K562 (cell line): Measurements from ENCODE around the gene TNFAIP3. TPM values are rescaled to one million over a fixed set of nuclear protein-coding genes. Genes with fewer than 3 reads are reported as not detected.

ENCODE experiments used
- ARID1B ChIP-seq: fragments of 450-650 bp; IDR thresholded peaks from 2 replicates; pipeline ENCODE4 v1.6.1; 2016; ENCODE audit warnings: antibody characterized with exemption, mild to moderate bottlenecking, inconsistent platforms
- ARID2 ChIP-seq: fragments of 450-650 bp; IDR thresholded peaks from 2 replicates; pipeline ENCODE4 v1.6.1; 2017; ENCODE audit warnings: antibody characterized with exemption, mild to moderate bottlenecking
- BRD4 ChIP-seq: fragments of 200-600 bp; sonication (generic); IDR thresholded peaks from 2 replicates; pipeline ENCODE4 v1.6.1; 2017; ENCODE audit warnings: inconsistent platforms
- DACH1 ChIP-seq: fragments of 450-650 bp; IDR thresholded peaks from 2 replicates; pipeline ENCODE4 v1.6.1; 2018; ENCODE audit not compliant: partially characterized antibody
- FOS ChIP-seq: IDR thresholded peaks from 3 replicates; pipeline ENCODE4 v1.6.1; 2011; ENCODE audit not compliant: insufficient read length; ENCODE audit errors: extremely low read depth
- GABPB2 ChIP-seq: fragments of 250-450 bp; sonication (Bioruptor Pico); conservative IDR thresholded peaks from 2 replicates; pipeline ENCODE4 v1.5.1; 2021; ENCODE audit warnings: mild to moderate bottlenecking
- MAFF ChIP-seq: IDR thresholded peaks from 2 replicates; pipeline ENCODE4 v1.6.1; 2012; ENCODE audit warnings: low read length, improper control_type of control experiment
- MEIS2 ChIP-seq: fragments of 450-650 bp; IDR thresholded peaks from 2 replicates; pipeline ENCODE4 v1.6.1; 2014; ENCODE audit warnings: mild to moderate bottlenecking; ENCODE audit not compliant: partially characterized antibody
- MYBL2 ChIP-seq, 2 experiments: fragments of 450-650 bp in 1 of 2; sonication (generic) in 1 of 2; formaldehyde crosslinking in 1 of 2; IDR thresholded peaks; 2 replicates each; pipeline versions ENCODE4 v1.6.1 to v1.8.1; 2017 to 2022; ENCODE audit warnings: borderline replicate concordance in 1 of 2, inconsistent platforms in 1 of 2, low read depth in 1 of 2, mild to moderate bottlenecking in 1 of 2, missing genetic modification reagents in 1 of 2, moderate library complexity in 1 of 2
- SAFB ChIP-seq: fragments of 200-400 bp; formaldehyde crosslinking; IDR thresholded peaks from 2 replicates; pipeline ENCODE4 v1.6.1; 2017; ENCODE audit warnings: low read depth, low read length, borderline replicate concordance
- SRF ChIP-seq, 2 experiments: fragments of 250-450, 450-650 bp in 1 of 2; sonication (Bioruptor Pico) in 1 of 2; sonication (generic) in 1 of 2; formaldehyde crosslinking; IDR thresholded peaks; 2 replicates each; pipeline versions ENCODE4 v1.5.0 to v1.5.1; 2020 to 2022; ENCODE audit warnings: mild to moderate bottlenecking in 1 of 2, missing genetic modification reagents in 1 of 2
- TAL1 ChIP-seq: fragments of 450-650 bp; IDR thresholded peaks from 2 replicates; pipeline ENCODE4 v1.6.1; 2016; ENCODE audit warnings: mild to moderate bottlenecking
- TCF3 ChIP-seq: sonication (generic); formaldehyde crosslinking; IDR thresholded peaks from 2 replicates; pipeline ENCODE4 v1.4.0; 2020; ENCODE audit warnings: mild to moderate bottlenecking, missing genetic modification reagents
- ZBTB7A ChIP-seq: IDR thresholded peaks from 2 replicates; pipeline ENCODE4 v1.6.1; 2011; ENCODE audit warnings: low read depth, mild to moderate bottlenecking, low read length, moderate library complexity, borderline replicate concordance; ENCODE audit not compliant: control insufficient read depth
- ZC3H11A ChIP-seq: IDR thresholded peaks from 2 replicates; pipeline ENCODE4 v1.6.1; 2012; ENCODE audit warnings: low read depth, low read length, improper control_type of control experiment
- ZEB2 ChIP-seq: fragments of 450-650 bp; IDR thresholded peaks from 2 replicates; pipeline ENCODE4 v1.6.1; 2016
- ZFX ChIP-seq: sonication (generic); formaldehyde crosslinking; IDR thresholded peaks from 2 replicates; pipeline ENCODE4 v1.8.0; 2022; ENCODE audit warnings: mild to moderate bottlenecking, missing genetic modification reagents, moderate library complexity
- ZNF143 ChIP-seq: sonication (generic); formaldehyde crosslinking; IDR thresholded peaks from 2 replicates; pipeline ENCODE4 v1.9.0; 2022; ENCODE audit warnings: mild to moderate bottlenecking, missing genetic modification reagents
- ZNF212 ChIP-seq: fragments of 450-650 bp; formaldehyde crosslinking; IDR thresholded peaks from 2 replicates; pipeline ENCODE4 v1.4.0; 2020; ENCODE audit warnings: mild to moderate bottlenecking
- ZNF324 ChIP-seq: fragments of 250-450 bp; sonication (Bioruptor Pico); IDR thresholded peaks from 2 replicates; pipeline ENCODE4 v1.4.0; 2020; ENCODE audit warnings: mild to moderate bottlenecking
- polyA plus RNA-seq, 8 experiments: library from polyadenylated mRNA; depleted of rRNA in 4 of 8; stranded (reverse) in 5 of 8; unstranded in 3 of 8; fragments of >200 nt; fragmentation: Nextera tagmentation in 2 of 8; fragmentation: Illumina TruSeq in 1 of 8; extraction: Ambion mirVana in 2 of 8; extraction: Trizol in 1 of 8; gene quantifications; 2 replicates each; pipeline versions ENCODE4 v1.2.1 to v1.2.3, GENCODE V29; 2011 to 2014; ENCODE audit warnings: inconsistent platforms in 1 of 8, missing spikeins in 1 of 8
- total RNA-seq, 7 experiments: library from RNA; depleted of rRNA in 6 of 7; stranded (reverse); fragments of >200 nt in 6 of 7; fragmentation: Illumina TruSeq in 2 of 7; extraction: Trizol in 2 of 7; gene quantifications; 2 replicates each; pipeline versions ENCODE4 v1.2.1 to v1.2.3, GENCODE V29; 2011 to 2021; ENCODE audit warnings: low replicate concordance in 1 of 7
- TF ChIP-seq, protein P1 (sequence below), 2 experiments: fragments of 450-650 bp in 1 of 2; sonication (generic) in 1 of 2; formaldehyde crosslinking; conservative IDR thresholded peaks; 2 replicates each; pipeline versions ENCODE4 v1.4.0 to v1.8.1; 2020 to 2022; ENCODE audit warnings: mild to moderate bottlenecking in 1 of 2, missing genetic modification reagents in 1 of 2
- TF ChIP-seq, protein P2 (sequence below): fragments of 450-650 bp; IDR thresholded peaks from 2 replicates; pipeline ENCODE4 v1.7.1; 2018; ENCODE audit warnings: mild to moderate bottlenecking, low read depth; ENCODE audit not compliant: partially characterized antibody
- TF ChIP-seq, protein P3 (sequence below): fragments of 450-650 bp; IDR thresholded peaks from 2 replicates; pipeline ENCODE4 v1.6.1; 2016; ENCODE audit warnings: antibody characterized with exemption
- TF ChIP-seq, protein P4 (sequence below): sonication (generic); formaldehyde crosslinking; IDR thresholded peaks from 2 replicates; pipeline ENCODE4 v1.9.0; 2022; ENCODE audit warnings: mild to moderate bottlenecking, missing genetic modification reagents

TNFAIP3 gene
- total and polyA plus RNA-seq, 9 of the 15 experiments (the other 6 are each of a cell fraction or from before 2014, with no cell fraction given), result 0.79 to 17.0 (median 6.4) TPM

DNA sequence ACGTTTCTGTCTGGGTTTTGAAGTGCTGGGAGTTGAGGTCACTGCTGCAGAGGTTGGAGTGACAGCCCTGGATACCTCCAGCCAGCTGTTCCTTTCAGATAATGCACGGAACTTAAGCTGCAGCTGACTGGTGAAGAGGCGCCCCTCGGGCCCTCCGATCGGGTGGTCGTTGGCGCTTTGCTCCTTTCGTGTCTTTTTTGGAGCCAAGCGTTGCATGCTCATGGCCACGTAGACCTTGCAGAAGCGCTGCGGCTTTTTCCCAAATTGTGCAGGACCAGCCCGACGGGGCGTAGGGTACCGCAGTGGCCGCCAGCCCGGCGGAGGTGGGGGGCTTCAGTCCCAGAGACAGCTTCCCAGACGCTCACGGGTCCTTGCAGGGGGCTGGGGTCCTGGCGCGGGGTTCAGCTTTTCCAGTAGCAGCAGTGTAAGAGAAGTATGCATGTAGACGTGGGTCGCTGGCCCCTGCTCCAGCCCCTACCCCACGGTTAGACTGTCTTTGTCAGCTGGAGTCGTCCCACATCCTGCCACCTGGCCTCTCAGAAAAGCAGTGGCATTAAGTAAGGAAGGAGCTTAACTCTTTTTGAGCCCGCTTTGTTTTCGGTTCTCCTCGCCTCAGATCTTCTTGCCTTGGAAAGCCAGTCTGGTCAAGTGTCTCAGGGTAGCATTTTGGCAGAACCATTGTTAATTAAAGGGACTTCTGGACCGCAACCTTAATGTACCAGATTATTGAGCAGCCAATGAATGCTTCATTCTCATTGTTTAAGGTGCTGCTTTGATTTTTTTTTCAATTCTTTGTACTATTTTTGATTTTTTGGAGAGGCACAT lies 838 bp downstream of the TNFAIP3 start (continued):
- TF ChIP-seq, protein P1, sequence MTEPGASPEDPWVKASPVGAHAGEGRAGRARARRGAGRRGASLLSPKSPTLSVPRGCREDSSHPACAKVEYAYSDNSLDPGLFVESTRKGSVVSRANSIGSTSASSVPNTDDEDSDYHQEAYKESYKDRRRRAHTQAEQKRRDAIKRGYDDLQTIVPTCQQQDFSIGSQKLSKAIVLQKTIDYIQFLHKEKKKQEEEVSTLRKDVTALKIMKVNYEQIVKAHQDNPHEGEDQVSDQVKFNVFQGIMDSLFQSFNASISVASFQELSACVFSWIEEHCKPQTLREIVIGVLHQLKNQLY (CRISPR knock-in tag; conservative IDR thresholded peaks at IDR 0.05), result no peak
- TF ChIP-seq MYBL2 (IDR thresholded peaks at IDR 0.05; ENCODE audit: low read depth) (no peak), MYBL2 (CRISPR knock-in tag; IDR thresholded peaks at IDR 0.05; ENCODE audit: borderline replicate concordance) (no peak), SAFB (no peak), SRF (CRISPR knock-in tag; IDR thresholded peaks at IDR 0.05) (no peak), DACH1 (peak; percentile 92), MEIS2 (peak; percentile 88), ZFX (CRISPR knock-in tag) (no peak), ZNF212 (CRISPR knock-in tag) (no peak), ZC3H11A (no peak), TAL1 (peak; percentile 73), MAFF (no peak), FOS (no peak), ZBTB7A (peak; percentile 90), ZNF143 (no peak), GABPB2 (CRISPR knock-in tag) (no peak), ZNF324 (CRISPR knock-in tag) (no peak), ARID2 (no peak), BRD4 (no peak), TCF3 (CRISPR knock-in tag) (peak; percentile 91), ZEB2 (no peak), ARID1B (peak; percentile 91)
- TF ChIP-seq, protein P2, sequence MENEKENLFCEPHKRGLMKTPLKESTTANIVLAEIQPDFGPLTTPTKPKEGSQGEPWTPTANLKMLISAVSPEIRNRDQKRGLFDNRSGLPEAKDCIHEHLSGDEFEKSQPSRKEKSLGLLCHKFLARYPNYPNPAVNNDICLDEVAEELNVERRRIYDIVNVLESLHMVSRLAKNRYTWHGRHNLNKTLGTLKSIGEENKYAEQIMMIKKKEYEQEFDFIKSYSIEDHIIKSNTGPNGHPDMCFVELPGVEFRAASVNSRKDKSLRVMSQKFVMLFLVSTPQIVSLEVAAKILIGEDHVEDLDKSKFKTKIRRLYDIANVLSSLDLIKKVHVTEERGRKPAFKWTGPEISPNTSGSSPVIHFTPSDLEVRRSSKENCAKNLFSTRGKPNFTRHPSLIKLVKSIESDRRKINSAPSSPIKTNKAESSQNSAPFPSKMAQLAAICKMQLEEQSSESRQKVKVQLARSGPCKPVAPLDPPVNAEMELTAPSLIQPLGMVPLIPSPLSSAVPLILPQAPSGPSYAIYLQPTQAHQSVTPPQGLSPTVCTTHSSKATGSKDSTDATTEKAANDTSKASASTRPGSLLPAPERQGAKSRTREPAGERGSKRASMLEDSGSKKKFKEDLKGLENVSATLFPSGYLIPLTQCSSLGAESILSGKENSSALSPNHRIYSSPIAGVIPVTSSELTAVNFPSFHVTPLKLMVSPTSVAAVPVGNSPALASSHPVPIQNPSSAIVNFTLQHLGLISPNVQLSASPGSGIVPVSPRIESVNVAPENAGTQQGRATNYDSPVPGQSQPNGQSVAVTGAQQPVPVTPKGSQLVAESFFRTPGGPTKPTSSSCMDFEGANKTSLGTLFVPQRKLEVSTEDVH, result no peak
- TF ChIP-seq, protein P3, sequence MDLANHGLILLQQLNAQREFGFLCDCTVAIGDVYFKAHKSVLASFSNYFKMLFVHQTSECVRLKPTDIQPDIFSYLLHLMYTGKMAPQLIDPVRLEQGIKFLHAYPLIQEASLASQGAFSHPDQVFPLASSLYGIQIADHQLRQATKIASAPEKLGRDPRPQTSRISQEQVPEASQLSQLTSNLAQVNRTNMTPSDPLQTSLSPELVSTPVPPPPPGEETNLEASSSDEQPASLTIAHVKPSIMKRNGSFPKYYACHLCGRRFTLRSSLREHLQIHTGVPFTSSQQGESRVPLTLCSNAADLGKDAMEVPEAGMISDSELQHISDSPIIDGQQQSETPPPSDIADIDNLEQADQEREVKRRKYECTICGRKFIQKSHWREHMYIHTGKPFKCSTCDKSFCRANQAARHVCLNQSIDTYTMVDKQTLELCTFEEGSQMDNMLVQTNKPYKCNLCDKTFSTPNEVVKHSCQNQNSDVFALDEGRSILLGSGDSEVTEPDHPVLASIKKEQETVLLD, result no peak
- TF ChIP-seq, protein P4, sequence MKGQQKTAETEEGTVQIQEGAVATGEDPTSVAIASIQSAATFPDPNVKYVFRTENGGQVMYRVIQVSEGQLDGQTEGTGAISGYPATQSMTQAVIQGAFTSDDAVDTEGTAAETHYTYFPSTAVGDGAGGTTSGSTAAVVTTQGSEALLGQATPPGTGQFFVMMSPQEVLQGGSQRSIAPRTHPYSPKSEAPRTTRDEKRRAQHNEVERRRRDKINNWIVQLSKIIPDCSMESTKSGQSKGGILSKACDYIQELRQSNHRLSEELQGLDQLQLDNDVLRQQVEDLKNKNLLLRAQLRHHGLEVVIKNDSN (CRISPR knock-in tag), result no peak
